Esophagus muscularis mucosa (tissue), 4 donors: Measurements from ENCODE around the gene LMNA. TPM values are rescaled to one million over a fixed set of nuclear protein-coding genes. Genes with fewer than 3 reads are reported as not detected.
"Not testable (repeated sequence)": the region's sequence is repeated elsewhere in the genome, so short reads cannot be mapped to it uniquely, and the experiment has no call there.

Source experiments
- DNase-seq: peaks from one replicate; pipeline ENCODE4 v3.0.0-alpha.2; 2017; ENCODE audit errors: extremely low spot score
- H3K27ac ChIP-seq, 4 donors: fragments of 200-600 bp; sonication (generic); replicated peaks in 1 of 4; 1 replicate in 3 of 4; 2 replicates in 1 of 4; pipeline ENCODE4 v1.5.1; 2016 to 2019; ENCODE audit warnings: mild to moderate bottlenecking in 1 of 4
- H3K27me3 ChIP-seq, 4 donors: fragments of 200-600 bp; sonication (generic); one replicate each; pipeline versions ENCODE4 v1.5.1 to v1.6.0; 2016 to 2019
- H3K36me3 ChIP-seq, 4 donors: fragments of 200-600 bp; sonication (generic); one replicate each; pipeline ENCODE4 v1.5.1; 2016 to 2019
- H3K4me1 ChIP-seq, 4 donors: fragments of 200-600 bp; sonication (generic); one replicate each; pipeline ENCODE4 v1.5.1; 2016 to 2019
- H3K4me3 ChIP-seq, 4 donors: fragments of 200-600 bp; sonication (generic); 1 replicate in 2 of 4; 2 replicates in 2 of 4; pipeline ENCODE4 v1.5.1; 2016 to 2019; ENCODE audit warnings: mild to moderate bottlenecking in 4 of 4, moderate library complexity in 1 of 4
- H3K9me3 ChIP-seq, 4 donors: fragments of 200-600 bp; sonication (generic); 1 replicate in 3 of 4; 2 replicates in 1 of 4; pipeline ENCODE4 v1.5.1; 2016 to 2019
- CTCF ChIP-seq, 3 experiments: fragments of 200-600 bp in 2 of 3; fragments of 450-650 bp in 1 of 3; sonication (generic) in 2 of 3; IDR thresholded peaks; one replicate each; pipeline ENCODE4 v1.5.1; 2017 to 2019; ENCODE audit warnings: antibody characterized with exemption in 3 of 3, mild to moderate bottlenecking in 2 of 3, moderate library complexity in 1 of 3
- EP300 ChIP-seq: sonication (generic); formaldehyde crosslinking; IDR thresholded peaks from one replicate; pipeline ENCODE4 v1.6.1; 2017; ENCODE audit warnings: antibody characterized with exemption
- POLR2A ChIP-seq: fragments of 450-650 bp; IDR thresholded peaks from one replicate; pipeline ENCODE4 v1.6.1; 2017; ENCODE audit warnings: antibody characterized with exemption, moderate library complexity, mild to moderate bottlenecking, low read depth
- POLR2AphosphoS5 ChIP-seq, 2 donors: sonication (generic); formaldehyde crosslinking; IDR thresholded peaks; one replicate each; pipeline ENCODE4 v1.6.1; 2017; ENCODE audit warnings: antibody characterized with exemption in 2 of 2
- WGBS: methylation state at CpG from one replicate; pipeline ENCODE4 v1.1.5; 2018; 5-methylcytosine and 5-hydroxymethylcytosine counted together
- intact Hi-C: fragments of 100-400 bp; cut with DNase I; formaldehyde crosslinking; loops from one replicate; pipeline ENCODE4 v1.15.1; 2023
- total RNA-seq, 4 donors: library from RNA; depleted of rRNA; stranded (reverse); fragments of >200 nt; gene quantifications; one replicate each; pipeline versions ENCODE4 v1.1.0 to v1.2.1, GENCODE V29; 2016

Gene LMNA
- total RNA-seq, 4 donors from 2014 or later: 311 to 589 (median 380) TPM

- Histone ChIP-seq H3K36me3 (peaks cover 0 to 19% (median 0%) of the 10 kb centered on the region in 4 donors), H3K4me1 (peaks cover 49 to 81% (median 79%) of the 10 kb centered on the region in 4 donors), H3K27ac (peak overlapping the region; percentile 92 to 100 (median 96)), H3K4me3 (peak overlapping the region; percentile 69 to 97 (median 93)), H3K9me3 (no peaks in the 10 kb centered on the region), H3K27me3 (no peaks in the 10 kb centered on the region)
- intact Hi-C loops: no loop called here
- TF ChIP-seq POLR2A: peak; percentile 78
- TF ChIP-seq POLR2AphosphoS5 (IDR thresholded peaks at IDR 0.05): peak in 1 of 2 donors; percentile 51
- TF ChIP-seq CTCF (IDR thresholded peaks at IDR 0.05): no peak
- DNase-seq: no peak
- 5% methylated on average over 17 of the region's 19 CpGs for WGBS
Observed at GRCh38 chr1:156115514-156116374, 1.2 kb downstream of the LMNA start.

- Histone ChIP-seq H3K4me3 (peak overlapping the region; percentile 69 to 97 (median 93)), H3K36me3 (peaks cover 0 to 22% (median 0%) of the 10 kb centered on the region in 4 donors), H3K27ac (peak overlapping the region; percentile 92 to 100 (median 96)), H3K4me1 (peaks cover 59 to 82% (median 81%) of the 10 kb centered on the region in 4 donors)
- 15% methylated on average over 5 of the region's 5 CpGs for WGBS
- H3K9me3 ChIP-seq, DNase-seq, intact Hi-C loops, H3K27me3 ChIP-seq: not testable (repeated sequence)
Observed at GRCh38 chr1:156116731-156117130, 2.2 kb downstream of the LMNA start.

GRCh38 chr1:156117414-156118176, 3.1 kb downstream of the LMNA start:
- TF ChIP-seq POLR2AphosphoS5 (IDR thresholded peaks at IDR 0.05): no peak
- no peak for TF ChIP-seq EP300
- TF ChIP-seq CTCF (IDR thresholded peaks at IDR 0.05): no peak
- no peak for TF ChIP-seq POLR2A
- DNase-seq: no peak
- Histone ChIP-seq H3K36me3 (peaks cover 0 to 25% (median 0%) of the 10 kb centered on the region in 4 donors), H3K27me3 (no peaks in the 10 kb centered on the region), H3K4me3 (peak overlapping the region; percentile 69 to 97 (median 93)), H3K4me1 (peaks cover 66 to 82% (median 82%) of the 10 kb centered on the region in 4 donors), H3K27ac (peak overlapping the region; percentile 92 to 100 (median 96)), H3K9me3 (no peaks in the 10 kb centered on the region)
- intact Hi-C loops: no loop called here
- WGBS: 35% methylated on average over 13 of the region's 13 CpGs

- Histone ChIP-seq H3K27ac (peak overlapping the region; percentile 92 to 100 (median 96)), H3K27me3 (no peaks in the 10 kb centered on the region), H3K4me1 (peaks cover 68 to 83% (median 82%) of the 10 kb centered on the region in 4 donors), H3K4me3 (peak overlapping the region; percentile 69 to 97 (median 93)), H3K9me3 (no peaks in the 10 kb centered on the region), H3K36me3 (peaks cover 0 to 25% (median 0%) of the 10 kb centered on the region in 4 donors)
- WGBS: 20% methylated on average over 8 of the region's 8 CpGs
- no peak for DNase-seq
- intact Hi-C loops: no loop called here
- no peak for TF ChIP-seq EP300
- TF ChIP-seq POLR2AphosphoS5 (IDR thresholded peaks at IDR 0.05): peak in 1 of 2 donors; percentile 83
- TF ChIP-seq POLR2A: peak; percentile 40
Observed at GRCh38 chr1:156118177-156118868, 3.8 kb downstream of the LMNA start.

- Histone ChIP-seq H3K27ac (peak overlapping the region; percentile 92 to 100 (median 96)), H3K9me3 (no peaks in the 10 kb centered on the region), H3K36me3 (peaks cover 0 to 25% (median 0%) of the 10 kb centered on the region in 4 donors), H3K4me1 (peaks cover 68 to 85% (median 83%) of the 10 kb centered on the region in 4 donors), H3K27me3 (no peaks in the 10 kb centered on the region), H3K4me3 (peak overlapping the region; percentile 69 to 97 (median 93))
- TF ChIP-seq POLR2A: no peak
- TF ChIP-seq EP300: no peak
- peak in 1 of 2 donors; percentile 35 for TF ChIP-seq POLR2AphosphoS5 (IDR thresholded peaks at IDR 0.05)
- TF ChIP-seq CTCF (IDR thresholded peaks at IDR 0.05): no peak
- WGBS: 12% methylated on average over 3 of the region's 3 CpGs
- no peak for DNase-seq
- intact Hi-C loops: no loop called here
Observed at GRCh38 chr1:156119503-156120209, 5.1 kb downstream of the LMNA start.
